ENCODE results near the gene SLC16A9.
A peak's percentile ranks its signal among the peaks of the same experiment; 100 is the strongest.
"Not testable (repeated sequence)": the region's sequence is repeated elsewhere in the genome, so short reads cannot be mapped to it uniquely, and the experiment has no call there.

SLC16A9 gene

GRCh38 chr10:59655309-59655708 lies 54.3 kb downstream of the SLC16A9 start:
- no peak for DNase-seq (ENCODE audit: low read depth)
- TF ChIP-seq CTCF (conservative IDR thresholded peaks at IDR 0.05; ENCODE audit: low read length), result no peak
- H3K4me3 ChIP-seq (ENCODE audit: low read length), result no peak overlapping the region

GRCh38 chr10:59654007-59654406 lies 55.6 kb downstream of the SLC16A9 start:
- DNase-seq (ENCODE audit: low read depth), result no peak
- H3K4me3 ChIP-seq (ENCODE audit: low read length), result no peak overlapping the region
- TF ChIP-seq CTCF (conservative IDR thresholded peaks at IDR 0.05; ENCODE audit: low read length), result no peak

- TF ChIP-seq CTCF (conservative IDR thresholded peaks at IDR 0.05; ENCODE audit: low read length), result no peak
- no peak overlapping the region for H3K4me3 ChIP-seq (ENCODE audit: low read length)
- no peak for DNase-seq (ENCODE audit: low read depth)
These were observed 57.7 kb downstream of the SLC16A9 start for GRCh38 chr10:59651902-59652301.

- DNase-seq (ENCODE audit: low read depth), result no peak
- no peak for TF ChIP-seq CTCF (conservative IDR thresholded peaks at IDR 0.05; ENCODE audit: low read length)
- H3K4me3 ChIP-seq (ENCODE audit: low read length), result no peak overlapping the region
These were observed 59.9 kb downstream of the SLC16A9 start for GRCh38 chr10:59649606-59650346.

GRCh38 chr10:59648711-59649201 lies 60.9 kb downstream of the SLC16A9 start:
- no peak for TF ChIP-seq CTCF (conservative IDR thresholded peaks at IDR 0.05; ENCODE audit: low read length)
- H3K4me3 ChIP-seq (ENCODE audit: low read length), result no peak overlapping the region
- DNase-seq (ENCODE audit: low read depth), result peak; percentile 15

GRCh38 chr10:59644841-59645240 lies 64.8 kb downstream of the SLC16A9 start:
- H3K4me3 ChIP-seq (ENCODE audit: low read length), result no peak overlapping the region
- TF ChIP-seq CTCF (conservative IDR thresholded peaks at IDR 0.05; ENCODE audit: low read length), result no peak

GRCh38 chr10:59641688-59642087 lies 68.0 kb downstream of the SLC16A9 start:
- H3K4me3 ChIP-seq (ENCODE audit: low read length); DNase-seq (ENCODE audit: low read depth): not testable (repeated sequence)

More at GRCh38 chr10:59644841-59645240, 64.8 kb downstream of the SLC16A9 start:
- DNase-seq (ENCODE audit: low read depth), result no peak

Data from AG10803 (cell line).